Large intestine (tissue), 3 donors: Measurements from ENCODE around the gene YES1. TPM values are rescaled to one million over a fixed set of nuclear protein-coding genes. Genes with fewer than 3 reads are reported as not detected.
"Not testable (repeated sequence)": the region's sequence is repeated elsewhere in the genome, so short reads cannot be mapped to it uniquely, and the experiment has no call there.

Source experiments
- DNase-seq, 2 donors: peaks; one replicate each; pipeline versions ENCODE4 v3.0.0 to v3.0.0-alpha.2; 2013
- H3K27ac ChIP-seq: one replicate; pipeline ENCODE4 v1.5.1; 2013; ENCODE audit warnings: low read length
- H3K27me3 ChIP-seq: 2 replicates; pipeline ENCODE4 v1.6.1; 2013; ENCODE audit warnings: low read length; ENCODE audit not compliant: control insufficient read depth, insufficient read depth
- H3K36me3 ChIP-seq: 2 replicates; pipeline ENCODE4 v1.6.1; 2013; ENCODE audit warnings: low read length; ENCODE audit not compliant: control insufficient read depth, insufficient read depth
- H3K4me1 ChIP-seq: one replicate; pipeline ENCODE4 v1.6.1; 2013; ENCODE audit warnings: low read length; ENCODE audit not compliant: control insufficient read depth, insufficient read depth
- H3K4me3 ChIP-seq: one replicate; pipeline ENCODE4 v1.5.1; 2013; ENCODE audit warnings: low read length
- H3K9me3 ChIP-seq: one replicate; pipeline ENCODE4 v1.6.1; 2013; ENCODE audit warnings: mild to moderate bottlenecking, low read depth, low read length, moderate library complexity; ENCODE audit not compliant: control insufficient read depth
- WGBS: methylation state at CpG from one replicate; pipeline ENCODE4 v1.1.5; 2013; ENCODE audit warnings: low lambda C conversion rate; ENCODE audit not compliant: insufficient coverage; 5-methylcytosine and 5-hydroxymethylcytosine counted together
- polyA plus RNA-seq: library from polyadenylated mRNA; unstranded; fragments of 120-200 nt; gene quantifications from one replicate; pipeline ENCODE4 v1.2.1, GENCODE V29; 2013

YES1 gene
- polyA plus RNA-seq, 1 donor: 47.7 TPM

- not testable (repeated sequence) for DNase-seq, H3K4me3 ChIP-seq, H3K27ac ChIP-seq, H3K27me3 ChIP-seq, H3K4me1 ChIP-seq, H3K9me3 ChIP-seq
- WGBS: no CpG with 5 or more reads among the region's 5 CpGs
- peaks cover 17% of the 10 kb centered on the region for H3K36me3 ChIP-seq
Observed at GRCh38 chr18:730120-730519, 81.9 kb downstream of the YES1 start.

- no peaks in the 10 kb centered on the region for H3K9me3 ChIP-seq
- no peaks in the 10 kb centered on the region for H3K4me1 ChIP-seq
- peaks cover 6% of the 10 kb centered on the region for H3K36me3 ChIP-seq
- H3K27me3 ChIP-seq: no peaks in the 10 kb centered on the region
- no CpG with 5 or more reads among the region's 9 CpGs for WGBS
- H3K4me3 ChIP-seq: no peak overlapping the region
- H3K27ac ChIP-seq: no peak overlapping the region
- DNase-seq: no peak
Observed at GRCh38 chr18:725646-726045, 86.4 kb downstream of the YES1 start.

GRCh38 chr18:723541-724080 lies 88.4 kb downstream of the YES1 start:
- Histone ChIP-seq H3K4me1 (no peaks in the 10 kb centered on the region), H3K9me3 (no peaks in the 10 kb centered on the region), H3K27ac (no peak overlapping the region), H3K36me3 (peaks cover 4% of the 10 kb centered on the region), H3K4me3 (no peak overlapping the region), H3K27me3 (no peaks in the 10 kb centered on the region)
- no peak for DNase-seq
- 100% methylated on average over 1 of the region's 1 CpG for WGBS

GRCh38 chr18:717003-717402 lies 95.0 kb downstream of the YES1 start:
- Histone ChIP-seq H3K4me3 (no peak overlapping the region), H3K36me3 (no peaks in the 10 kb centered on the region), H3K9me3 (peaks cover 6% of the 10 kb centered on the region), H3K27me3 (no peaks in the 10 kb centered on the region), H3K4me1 (no peaks in the 10 kb centered on the region), H3K27ac (no peak overlapping the region)
- WGBS: 92% methylated on average over 3 of the region's 4 CpGs
- no peak for DNase-seq

- Histone ChIP-seq H3K9me3 (peaks cover 6% of the 10 kb centered on the region), H3K4me1 (no peaks in the 10 kb centered on the region), H3K36me3 (no peaks in the 10 kb centered on the region), H3K4me3 (no peak overlapping the region), H3K27ac (no peak overlapping the region), H3K27me3 (no peaks in the 10 kb centered on the region)
- DNase-seq: no peak
- 100% methylated on average over 1 of the region's 1 CpG for WGBS
Observed at GRCh38 chr18:715626-716025, 96.4 kb downstream of the YES1 start.

GRCh38 chr18:713135-713490 lies 98.9 kb downstream of the YES1 start:
- no peaks in the 10 kb centered on the region for H3K27me3 ChIP-seq
- no peak for DNase-seq
- no peak overlapping the region for H3K27ac ChIP-seq
- peaks cover 11% of the 10 kb centered on the region for H3K36me3 ChIP-seq
- WGBS: no CpG with 5 or more reads among the region's 23 CpGs
- peaks cover 11% of the 10 kb centered on the region for H3K4me1 ChIP-seq
- H3K4me3 ChIP-seq: peak overlapping the region; percentile 52
- peaks cover 8% of the 10 kb centered on the region for H3K9me3 ChIP-seq

- Histone ChIP-seq H3K36me3 (peaks cover 13% of the 10 kb centered on the region), H3K4me3 (peak within 1 kb of the TSS; percentile 83), H3K9me3 (peaks cover 8% of the 10 kb centered on the region), H3K27me3 (no peaks in the 10 kb centered on the region), H3K27ac (peak within 1 kb of the TSS; percentile 97), H3K4me1 (peaks cover 11% of the 10 kb centered on the region)
- peak; percentile 84 to 95 for DNase-seq
- no CpG with 5 or more reads among the region's 91 CpGs for WGBS
Observed at GRCh38 chr18:712401-713134, 99.5 kb downstream of the YES1 start, which contains the start of gene ENOSF1. TSS of gene ENOSF1 (minus strand) at chr18:712630. CDS start at chr18:712587, 43 bp downstream.

GRCh38 chr18:711657-712400 lies 100.2 kb downstream of the YES1 start:
- Histone ChIP-seq H3K4me3 (peak overlapping the region; percentile 83), H3K27me3 (no peaks in the 10 kb centered on the region), H3K9me3 (peaks cover 8% of the 10 kb centered on the region), H3K36me3 (peaks cover 16% of the 10 kb centered on the region), H3K27ac (peak overlapping the region; percentile 97), H3K4me1 (peaks cover 14% of the 10 kb centered on the region)
- WGBS: 0% methylated on average over 6 of the region's 42 CpGs
- peak; percentile 82 to 91 for DNase-seq

- 3% methylated on average over 4 of the region's 8 CpGs for WGBS
- Histone ChIP-seq H3K4me1 (peaks cover 18% of the 10 kb centered on the region), H3K9me3 (peaks cover 8% of the 10 kb centered on the region), H3K36me3 (peaks cover 19% of the 10 kb centered on the region), H3K4me3 (peak overlapping the region; percentile 83), H3K27me3 (no peaks in the 10 kb centered on the region), H3K27ac (peak overlapping the region; percentile 97)
- DNase-seq: no peak
Observed at GRCh38 chr18:711310-711656, 100.8 kb downstream of the YES1 start.

GRCh38 chr18:710418-711300 lies 101.4 kb downstream of the YES1 start:
- peak in 1 of 2 donors; percentile 69 for DNase-seq

More at GRCh38 chr18:710418-711300, 101.4 kb downstream of the YES1 start:
- peaks cover 8% of the 10 kb centered on the region for H3K9me3 ChIP-seq
- H3K4me3 ChIP-seq: peak overlapping the region; percentile 83
- H3K4me1 ChIP-seq: peaks cover 18% of the 10 kb centered on the region
- peak overlapping the region; percentile 97 for H3K27ac ChIP-seq
- no peaks in the 10 kb centered on the region for H3K27me3 ChIP-seq
- H3K36me3 ChIP-seq: peaks cover 23% of the 10 kb centered on the region
- WGBS: 44% methylated on average over 1 of the region's 3 CpGs
